Stimulated activated CD8-positive, alpha-beta memory T cell treated with anti-CD3 and anti-CD28 coated beads, Interleukin-4, amount 100 ng/mL, for 48 hours (primary cell): Measurements from ENCODE around the gene CAMKMT.

Source experiments
- DNase-seq: peaks from one replicate; pipeline ENCODE4 v3.0.0-alpha.2; 2020

CAMKMT gene

DNA sequence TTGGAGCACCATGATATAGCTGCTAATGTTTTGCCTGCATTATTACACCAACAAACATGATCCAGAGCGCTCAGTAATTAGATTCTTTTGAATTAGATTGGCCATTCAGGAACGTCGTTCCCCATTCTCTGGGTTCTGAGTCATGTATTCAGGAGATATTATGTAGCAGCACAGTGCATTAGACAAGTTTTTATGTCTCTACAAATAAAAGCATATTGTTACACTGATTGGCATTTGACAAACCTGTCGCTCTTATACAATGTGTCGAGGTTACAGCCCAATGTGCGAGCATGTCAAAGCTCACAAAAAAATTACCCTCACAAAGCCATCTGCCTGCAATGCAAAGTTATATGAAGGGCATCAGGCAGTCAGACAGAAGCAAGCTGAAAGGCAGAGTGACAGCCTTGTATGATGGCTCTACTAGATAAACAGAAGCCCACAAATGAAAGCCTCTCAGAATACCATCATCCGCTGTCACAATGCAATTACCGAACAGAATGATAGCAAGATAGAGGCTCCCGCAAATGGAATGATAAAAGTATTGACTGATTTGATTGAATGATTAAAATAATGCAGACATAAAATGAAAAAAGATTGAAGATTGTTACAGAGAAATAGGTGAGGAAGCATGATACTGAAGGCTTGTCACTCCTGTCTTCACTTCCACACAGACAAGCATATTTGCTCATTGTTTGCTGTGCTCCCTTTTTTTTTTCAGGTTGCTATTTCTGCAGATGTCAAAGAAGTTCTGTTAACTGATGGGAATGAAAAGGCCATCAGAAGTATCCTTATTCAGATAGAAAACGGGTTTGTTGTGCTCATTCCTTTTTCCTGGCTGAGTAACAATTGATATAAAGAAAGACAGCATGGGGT, 345.2 kb downstream of the CAMKMT start:
- DNase-seq: no peak

DNA sequence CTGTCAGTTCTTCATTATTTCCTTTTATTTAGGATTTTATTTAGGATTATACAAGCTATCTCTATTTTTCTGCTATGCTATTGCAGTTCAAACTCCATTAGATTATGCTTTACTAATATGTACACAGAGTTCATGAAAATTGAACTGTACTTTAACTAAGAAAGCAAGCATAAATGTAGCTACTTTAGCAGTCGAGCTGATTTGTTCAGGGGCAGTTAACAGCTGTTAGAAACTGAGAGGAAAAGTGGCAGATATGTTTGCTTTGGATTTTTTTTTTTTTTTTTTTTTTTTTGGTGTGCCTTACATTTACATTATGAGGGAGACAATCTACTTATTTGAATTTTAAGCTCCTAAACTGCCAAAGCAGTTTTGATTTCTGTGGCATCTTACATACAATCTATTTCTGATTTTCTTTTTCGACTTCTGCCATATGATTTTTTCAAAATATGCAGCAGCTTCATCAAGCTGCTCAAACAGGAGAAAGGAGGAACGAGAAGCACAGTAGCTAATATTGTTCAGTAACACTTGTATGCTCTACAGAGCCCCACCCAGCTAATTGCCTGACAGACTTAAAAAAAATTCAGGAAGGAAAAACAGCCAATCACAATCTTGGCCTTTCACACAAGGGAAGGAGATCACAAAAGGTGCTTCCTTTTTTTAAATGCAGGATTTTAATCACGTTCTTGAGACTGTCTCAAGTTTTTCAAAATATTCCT, 346.4 kb downstream of the CAMKMT start:
- DNase-seq: no peak

DNA sequence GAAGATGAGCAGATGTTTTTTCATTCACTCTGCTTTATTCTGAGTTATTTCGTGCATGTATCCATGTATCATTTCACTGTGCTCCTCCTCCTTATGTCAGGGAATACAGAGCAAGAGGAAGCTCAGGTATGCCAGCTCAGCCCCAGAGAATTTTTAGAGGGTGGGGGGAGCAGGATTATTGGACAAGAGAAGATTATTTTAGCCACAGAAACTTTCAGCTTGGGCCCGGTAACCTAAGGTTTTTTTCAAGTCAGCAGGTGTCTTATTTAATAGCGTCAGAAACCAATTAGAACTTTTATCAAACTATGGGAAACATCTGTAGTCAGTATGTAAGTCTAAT, 346.9 kb downstream of the CAMKMT start:
- no peak for DNase-seq

DNA sequence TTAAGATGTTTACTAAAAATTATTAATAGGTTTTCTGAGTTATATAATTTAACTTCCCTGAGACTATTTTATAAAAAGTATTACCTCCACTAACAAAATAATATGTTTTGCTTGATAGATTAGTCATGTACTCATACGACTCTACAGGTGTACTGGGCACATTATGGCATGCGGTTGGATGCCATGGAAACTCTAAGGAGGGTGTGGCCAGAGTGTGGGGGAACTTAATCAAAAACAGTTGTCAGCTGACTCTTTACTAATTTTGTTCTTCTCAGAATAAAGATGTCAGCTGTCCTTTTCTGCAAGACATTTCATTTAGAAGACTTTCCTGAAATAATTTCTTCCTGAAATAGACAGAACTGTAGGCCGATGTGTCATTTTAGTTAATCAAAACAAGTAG, 351.4 kb downstream of the CAMKMT start:
- DNase-seq: no peak

DNA sequence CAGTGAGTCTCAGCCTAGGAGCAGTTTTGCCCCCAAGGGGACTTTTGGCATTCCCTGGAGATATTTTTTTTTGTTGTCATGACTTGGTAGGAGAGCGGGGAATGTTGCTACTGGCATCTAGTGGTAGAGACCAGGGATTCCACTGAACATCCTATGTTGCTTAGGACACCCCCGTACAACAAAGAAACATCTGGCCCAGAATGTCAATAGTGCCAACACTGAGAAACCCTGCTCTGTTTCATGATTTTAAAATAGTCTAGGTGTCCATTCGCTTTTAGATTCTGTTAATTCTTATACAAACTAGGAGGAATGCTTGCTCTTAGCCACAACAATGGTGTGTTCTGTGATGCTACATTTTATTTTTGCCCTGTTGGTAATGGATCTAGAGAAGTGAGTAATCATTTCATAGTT, 353.9 kb downstream of the CAMKMT start:
- DNase-seq: no peak

DNA sequence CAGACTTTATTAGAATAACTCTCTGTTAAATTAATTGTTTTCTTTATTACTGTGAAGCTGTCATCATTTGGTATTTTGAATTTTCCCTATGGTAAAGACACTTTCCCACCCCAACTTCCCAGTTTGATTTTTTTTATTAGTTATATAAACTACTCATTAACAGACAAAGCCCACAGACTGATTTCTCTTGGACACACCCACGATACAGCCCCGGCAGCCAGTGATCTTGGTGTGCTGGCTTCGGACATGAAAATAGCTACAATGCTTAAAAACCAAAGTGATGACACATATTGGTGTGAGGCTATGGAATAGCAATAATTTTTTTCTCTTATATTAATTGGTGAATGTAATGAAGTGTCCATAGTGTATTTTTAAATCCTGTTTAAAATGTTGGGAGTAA, 354.4 kb downstream of the CAMKMT start:
- no peak for DNase-seq

DNA sequence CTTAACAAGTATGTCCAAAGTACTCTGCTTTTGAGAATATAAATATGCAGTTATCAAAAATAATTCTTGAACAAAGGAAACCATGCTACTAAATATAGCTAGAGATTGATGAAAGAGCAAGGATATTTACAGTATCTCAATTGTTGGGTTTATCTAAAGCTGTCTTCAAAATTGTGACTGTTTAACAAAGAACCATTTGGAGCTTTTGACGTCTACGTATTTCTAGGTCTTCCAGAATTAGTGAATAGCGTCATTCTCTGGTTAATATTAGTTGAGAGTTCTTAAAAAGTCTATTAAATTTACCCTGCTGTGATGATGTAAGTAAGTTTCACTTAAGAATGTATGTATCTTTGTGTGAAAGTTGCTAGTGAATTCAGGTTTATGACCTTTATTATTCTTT, 356.7 kb downstream of the CAMKMT start:
- DNase-seq: no peak

DNA sequence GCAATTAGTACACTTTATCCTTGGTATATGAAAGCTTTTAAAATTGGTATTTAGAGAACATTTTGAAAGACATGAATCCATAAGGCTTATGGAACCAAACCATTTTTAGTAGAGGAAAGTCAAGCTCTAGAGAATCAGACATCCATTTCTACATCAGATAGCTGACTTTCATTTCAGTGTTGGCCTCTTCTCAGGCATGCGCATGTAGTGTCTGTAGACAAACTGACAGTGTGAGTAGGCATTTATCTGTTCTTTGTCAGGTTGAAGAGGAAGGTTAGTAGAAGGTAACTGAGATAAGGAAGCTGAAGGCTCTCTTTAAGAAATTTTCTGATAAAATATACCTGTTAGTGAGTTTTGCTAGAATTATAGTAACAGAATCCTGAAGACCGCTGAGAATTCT, 357.8 kb downstream of the CAMKMT start:
- DNase-seq: no peak

DNA sequence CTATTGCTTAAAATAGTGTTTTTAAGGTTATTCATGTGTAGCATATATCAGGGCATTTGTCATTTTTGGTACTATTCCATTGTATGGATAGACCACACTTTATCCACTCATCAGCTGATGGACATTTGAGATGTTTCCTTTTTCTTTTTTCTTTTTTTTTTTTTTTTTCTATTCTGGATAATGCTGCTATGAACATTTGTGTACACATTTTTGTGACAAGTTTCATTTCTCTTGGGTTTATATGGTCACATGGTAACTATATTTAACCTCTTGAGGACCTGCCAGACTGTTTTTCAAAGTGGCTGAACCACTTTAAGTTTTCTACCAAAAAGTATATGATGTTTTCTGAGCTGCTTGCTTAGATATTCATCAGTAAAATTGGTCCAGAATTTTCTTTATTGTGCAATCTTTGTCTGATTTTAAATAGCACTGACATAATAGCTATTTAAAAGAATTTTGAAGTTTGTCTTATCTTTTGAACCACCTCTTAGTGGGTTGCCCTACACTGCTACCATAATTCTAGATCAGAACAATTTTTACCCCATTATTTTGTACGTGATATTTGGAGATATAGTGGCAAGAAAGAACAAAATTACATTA, 360.4 kb downstream of the CAMKMT start:
- no peak for DNase-seq

DNA sequence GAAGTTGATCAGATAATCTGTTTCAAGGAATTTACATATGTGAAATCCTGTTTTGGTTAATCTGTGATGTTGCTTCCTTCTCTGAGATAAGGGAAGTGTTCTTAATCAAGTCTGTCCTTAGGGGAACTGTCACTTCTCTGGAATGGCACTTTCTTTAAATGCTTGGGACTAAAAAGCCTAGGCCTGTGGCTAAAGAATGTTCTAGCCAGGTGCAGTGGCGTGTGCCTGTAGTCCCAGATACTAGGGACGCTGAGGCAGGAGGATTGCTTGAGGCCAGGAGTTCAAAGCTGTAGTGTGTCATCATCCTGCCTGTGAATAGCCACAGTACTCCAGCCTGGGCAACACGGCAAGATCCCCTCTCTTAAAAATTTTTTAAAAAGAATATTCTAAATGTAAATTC, 362.2 kb downstream of the CAMKMT start:
- DNase-seq: no peak

DNA sequence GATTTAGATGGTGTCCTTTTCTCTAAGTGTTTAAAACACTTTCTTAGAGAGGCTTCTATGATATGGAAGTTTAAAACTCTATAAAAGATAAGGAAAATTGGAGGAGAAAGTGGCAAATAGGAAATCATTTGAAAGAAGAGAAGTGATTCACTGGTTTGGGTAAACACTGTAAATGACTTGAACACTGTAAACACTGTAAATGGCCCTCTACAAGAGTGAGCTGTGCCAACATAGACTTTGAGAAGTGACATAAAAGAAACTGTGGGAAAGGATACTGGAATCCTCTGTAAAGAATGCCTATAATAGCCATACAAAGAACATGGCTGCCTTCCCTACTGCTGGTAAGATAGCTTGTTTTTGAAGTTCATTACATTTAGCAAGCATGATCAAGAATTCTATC, 368.8 kb downstream of the CAMKMT start:
- no peak for DNase-seq

DNA sequence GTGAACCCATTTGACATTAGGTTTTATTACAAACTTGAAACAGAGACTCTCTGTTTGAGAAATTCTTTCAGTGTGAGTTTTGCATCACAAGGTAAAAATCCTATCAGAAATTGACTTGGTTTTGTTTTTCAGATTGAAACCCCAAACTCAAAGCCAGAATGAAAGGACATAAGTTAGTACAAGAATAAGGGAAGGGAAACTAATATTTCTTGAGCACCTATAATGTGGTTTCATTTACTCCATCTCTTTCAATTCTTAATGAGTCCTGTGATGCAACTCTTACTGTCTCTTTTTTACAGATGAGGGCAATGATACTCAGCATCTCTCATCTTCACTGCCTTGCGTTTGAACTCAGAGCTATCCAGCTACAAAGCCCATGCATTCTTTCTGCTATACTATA, 369.8 kb downstream of the CAMKMT start:
- no peak for DNase-seq

DNA sequence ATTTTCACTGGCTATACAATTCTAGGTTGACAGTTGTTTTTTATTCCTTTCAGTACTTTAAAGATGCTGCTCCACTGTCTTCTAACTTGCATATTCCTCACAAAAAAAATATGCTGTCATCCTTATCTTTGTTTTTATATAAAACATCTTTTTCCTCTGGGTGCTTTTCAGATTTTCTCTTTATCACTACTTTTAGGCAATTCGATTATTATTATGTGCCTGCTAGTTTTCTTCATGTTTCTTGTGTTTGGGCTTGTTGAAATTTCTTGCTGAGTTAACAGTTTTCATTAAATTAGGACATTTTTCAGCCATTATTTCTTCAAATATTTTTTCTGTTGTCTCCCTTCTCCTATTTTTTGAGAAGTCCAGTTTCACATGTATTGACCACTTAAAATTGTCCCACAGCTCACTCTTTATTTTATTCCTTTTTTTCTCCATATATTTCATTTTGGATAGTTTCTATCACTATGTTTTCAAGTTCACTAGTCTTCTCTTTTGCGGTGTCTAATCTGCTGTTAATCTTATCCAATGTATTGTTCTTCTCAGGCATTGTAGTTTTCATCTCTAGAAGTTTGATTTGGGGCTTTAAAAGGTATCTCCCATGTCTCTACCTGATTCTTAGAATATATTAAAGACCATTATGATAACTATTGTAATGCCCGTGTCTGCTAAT, 374.7 kb downstream of the CAMKMT start:
- DNase-seq: no peak

DNA sequence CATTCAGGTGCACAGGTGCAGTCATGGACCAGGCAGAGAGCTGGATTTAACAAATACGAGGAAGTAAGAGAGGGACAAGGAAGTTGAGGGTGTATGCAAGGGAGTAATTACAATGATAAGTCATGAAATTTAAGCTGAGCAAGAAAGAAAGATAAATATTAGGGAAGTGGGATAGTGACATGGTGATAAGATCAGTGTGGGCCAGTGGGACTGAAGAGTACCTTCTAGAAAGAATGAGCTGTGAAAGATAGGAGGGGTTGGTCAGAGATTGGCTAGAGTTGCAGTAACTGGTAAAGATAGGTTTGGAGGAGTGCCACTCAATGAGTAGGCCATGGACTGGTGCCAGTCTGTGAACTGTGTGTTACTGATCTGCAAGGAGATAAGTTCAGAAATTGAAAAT, 378.9 kb downstream of the CAMKMT start:
- DNase-seq: no peak

DNA sequence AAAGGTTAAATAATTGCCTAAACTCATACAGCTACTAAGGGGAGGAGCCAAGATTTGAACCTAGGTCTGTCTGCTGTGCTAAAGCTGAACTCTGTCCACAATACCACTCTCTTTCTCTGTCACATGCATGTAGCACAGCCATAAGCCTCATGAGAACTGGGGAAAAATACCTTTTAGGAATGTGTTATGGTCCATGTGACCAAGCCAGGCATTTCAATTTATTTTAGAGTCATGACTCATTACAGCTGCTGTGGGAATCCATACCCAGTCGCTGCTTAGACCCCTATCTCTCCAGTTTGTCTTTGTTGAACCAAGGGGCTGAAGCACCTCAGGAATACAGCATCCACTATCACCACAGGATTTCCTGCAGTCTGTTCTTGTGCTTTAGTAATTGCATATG, 379.8 kb downstream of the CAMKMT start:
- no peak for DNase-seq

DNA sequence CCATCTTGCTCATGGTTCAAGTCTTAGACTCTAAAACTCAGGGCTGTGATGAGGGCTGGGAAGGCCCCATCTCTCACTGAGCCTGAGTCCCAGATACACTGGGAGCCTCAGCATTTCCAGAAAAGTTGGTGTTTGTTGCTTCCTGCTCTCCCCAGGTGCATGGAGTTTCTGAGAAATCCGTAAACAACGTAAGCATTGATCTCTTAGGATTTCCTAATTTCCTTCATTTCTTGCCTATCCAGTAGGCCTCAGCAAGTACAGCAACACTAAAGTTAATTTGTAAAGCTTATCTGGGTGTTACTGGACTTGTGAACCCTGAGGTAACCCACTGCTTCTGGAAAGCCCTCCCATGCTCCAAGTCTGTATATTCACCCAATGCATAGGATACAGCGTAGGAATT, 380.3 kb downstream of the CAMKMT start:
- no peak for DNase-seq

DNA sequence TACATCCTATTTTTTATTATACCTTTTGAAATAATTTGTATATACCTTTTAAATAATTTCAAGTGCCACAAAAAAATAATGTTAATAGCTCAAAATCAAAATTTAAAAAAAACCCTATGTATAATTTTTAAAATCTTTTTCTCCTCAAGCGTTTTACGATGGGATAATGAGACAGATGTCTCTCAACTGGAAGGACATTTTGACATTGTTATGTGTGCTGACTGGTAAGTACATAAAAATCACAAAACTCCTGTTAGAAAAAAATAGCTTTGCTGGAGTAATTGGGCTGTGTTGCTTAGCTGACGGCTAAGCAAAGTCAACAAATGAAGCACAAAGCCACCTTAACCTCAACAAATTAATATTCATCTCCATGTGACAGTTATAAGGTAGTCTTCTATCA, 381.7 kb downstream of the CAMKMT start:
- no peak for DNase-seq

DNA sequence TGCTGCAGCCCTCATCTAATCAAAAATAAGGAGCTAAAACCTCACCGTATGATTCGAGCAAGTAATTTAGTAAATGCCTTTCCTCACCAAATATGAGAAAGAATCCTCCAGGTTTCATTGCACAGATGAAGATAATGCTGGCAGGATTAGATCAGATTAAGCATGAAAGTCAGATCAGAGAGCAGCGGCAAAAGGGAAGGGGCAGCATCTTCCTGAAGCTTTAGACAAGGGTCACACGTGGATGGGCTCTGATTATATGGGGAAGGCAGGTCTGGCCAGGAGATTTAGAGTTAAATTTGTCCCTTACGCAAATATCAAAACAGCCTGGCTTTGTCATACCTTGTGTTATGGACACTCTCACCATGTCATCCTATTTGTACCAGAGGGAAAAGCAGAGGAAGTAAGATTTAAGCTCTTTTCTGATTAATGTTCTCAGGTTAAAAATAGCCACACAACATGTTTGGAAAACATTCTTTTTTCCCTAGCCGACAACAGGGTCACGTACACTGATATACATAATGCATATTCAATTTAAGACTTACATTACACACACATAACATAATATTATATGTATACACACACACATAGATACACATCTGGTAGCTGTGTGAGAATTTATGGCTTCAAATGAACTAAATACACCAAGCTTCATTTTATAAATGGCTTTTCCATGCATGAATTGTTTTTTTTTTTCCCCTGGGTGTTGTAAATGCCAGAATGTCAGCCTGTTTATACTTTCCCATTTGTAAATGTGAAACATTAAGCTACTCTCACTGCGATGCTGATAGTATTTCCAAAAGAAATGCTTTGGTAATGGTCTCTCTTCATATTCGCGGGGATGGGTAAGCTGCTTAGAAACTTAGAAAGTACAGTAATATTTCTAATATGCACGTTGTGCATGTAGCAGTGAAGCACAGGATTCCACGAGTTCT, 383.5 kb downstream of the CAMKMT start:
- DNase-seq: no peak

DNA sequence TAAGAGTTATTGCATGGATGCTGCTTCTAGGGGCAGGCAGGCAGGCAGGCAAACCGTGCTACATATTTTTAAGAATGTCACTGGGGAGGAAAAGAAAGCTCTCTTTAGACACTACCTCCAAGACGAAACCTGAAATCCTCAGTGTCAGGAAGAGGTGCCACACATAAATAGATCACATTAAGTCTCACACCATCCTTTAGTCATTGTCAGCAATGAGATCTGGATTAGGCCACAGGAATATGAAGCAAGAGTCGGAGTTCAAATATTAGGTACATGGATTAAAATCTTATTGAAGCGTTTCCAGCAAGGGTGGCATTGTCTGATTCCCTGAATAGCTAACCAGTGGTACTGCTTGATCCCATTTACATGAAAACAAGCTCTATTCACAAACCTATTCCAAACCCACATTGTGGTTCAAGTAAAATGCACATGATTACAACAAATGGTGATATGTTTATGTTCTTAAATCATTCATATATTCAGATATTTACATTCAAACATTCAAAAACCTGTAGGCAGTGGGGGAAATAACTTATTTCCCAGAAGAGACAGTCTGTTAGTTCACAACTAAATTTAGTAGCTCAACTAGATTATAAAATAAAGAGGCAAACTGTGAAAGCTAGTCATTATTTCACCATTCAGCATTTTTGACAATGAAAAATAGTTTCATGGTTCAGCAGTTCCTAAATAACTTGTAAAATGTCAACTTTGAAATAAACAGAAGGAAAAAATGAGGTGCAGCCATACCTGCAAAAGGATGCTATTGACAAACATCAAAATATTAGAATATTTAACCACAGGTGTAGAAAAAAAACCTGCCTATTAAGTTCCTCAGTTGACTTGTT, 384.4 kb downstream of the CAMKMT start:
- no peak for DNase-seq

DNA sequence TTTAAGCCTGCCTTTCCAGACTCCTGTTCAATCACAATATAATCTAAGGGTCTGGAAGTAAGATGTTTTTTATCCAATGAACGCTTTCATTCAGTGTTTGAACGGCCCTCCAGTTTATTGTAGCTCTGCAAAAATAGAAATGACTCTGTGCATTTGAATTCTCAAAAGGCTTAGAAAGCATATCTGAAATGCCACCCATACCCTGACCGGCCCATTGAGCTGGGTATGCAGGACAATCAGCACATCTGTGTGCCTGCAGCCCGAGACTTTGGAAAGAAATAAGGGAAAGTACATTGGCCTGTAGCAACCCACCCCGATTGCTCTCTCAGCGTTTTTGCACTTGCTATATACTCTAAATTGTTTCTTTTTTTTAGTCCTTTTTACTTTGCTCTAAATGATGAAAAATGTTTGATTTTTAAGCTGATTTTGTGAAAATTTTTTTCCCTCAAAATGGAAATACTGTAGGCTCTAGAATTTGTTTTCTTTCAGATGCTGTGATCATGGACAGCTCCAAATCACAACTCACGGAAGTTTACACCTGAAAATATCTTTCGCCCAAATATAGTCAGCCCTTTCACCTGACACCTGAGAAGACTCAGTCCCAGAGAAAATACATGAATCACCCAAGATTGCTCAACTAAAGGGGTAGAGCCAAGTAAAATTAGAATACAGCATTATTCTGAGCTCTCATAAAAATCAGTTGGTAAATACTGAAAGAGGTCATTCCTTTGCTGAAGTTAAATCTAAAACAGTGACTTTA, 385.3 kb downstream of the CAMKMT start:
- no peak for DNase-seq

DNA sequence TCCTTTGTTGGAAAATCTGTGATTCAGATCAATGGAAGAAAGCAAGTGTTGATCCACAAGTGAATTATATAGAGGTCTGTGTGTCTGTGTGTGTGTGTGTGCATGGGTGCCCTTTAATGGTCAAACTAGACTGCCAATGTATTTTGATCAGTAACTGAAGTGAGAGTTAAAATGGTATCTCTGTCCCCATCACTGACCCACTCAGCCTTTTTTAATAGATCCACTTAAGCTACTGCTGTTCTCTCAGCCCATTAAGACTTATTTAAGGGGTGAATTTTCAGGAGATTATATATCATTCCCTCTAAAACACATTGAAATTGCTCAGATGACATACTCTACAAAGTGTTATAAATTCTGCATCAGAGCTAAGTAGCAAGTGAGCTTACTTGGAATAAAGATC, 386.0 kb downstream of the CAMKMT start:
- no peak for DNase-seq
